GM12878 (cell line): ENCODE measurements around the gene PPFIBP1. TPM values are rescaled to one million over a fixed set of nuclear protein-coding genes. Genes with fewer than 3 reads are reported as not detected.

Experiments used
- ATAC-seq: fragments of 200-7000 bp; cut with Tn5 transposase; 3 replicates; pipeline ENCODE4 v1.9.1; 2020; ENCODE audit warnings: mild to moderate bottlenecking, moderate library complexity
- BruUV-seq: library from RNA; stranded (reverse); fragments of 400-500 nt; replicated peaks from 2 replicates; lab custom pipeline; 2021; lab: Mats Ljungman, UMichigan
- CTCF ChIA-PET: fragments of 300-600 bp; sonication (Branson Sonifier 250); formaldehyde crosslinking; extraction: SDS; loops from one replicate; lab custom pipeline; 2021; ENCODE audit warnings: inconsistent platforms; lab: Yijun Ruan, JAX
- POLR2A ChIA-PET: fragments of 350-600 bp; formaldehyde crosslinking; extraction: SDS; loops from one replicate; lab custom pipeline; 2021; ENCODE audit warnings: inconsistent platforms; lab: Charles Lee
- RAD21 ChIA-PET: fragments of 300-600 bp; sonication (Branson Sonifier 250); formaldehyde crosslinking; loops from one replicate; lab custom pipeline; 2023; ENCODE audit warnings: antibody characterized with exemption; ENCODE audit not compliant: unreplicated experiment; lab: Charles Lee
- SMC1A ChIA-PET: fragments of 300-600 bp; sonication (Branson Sonifier 250); formaldehyde crosslinking; loops from one replicate; lab custom pipeline; 2023; ENCODE audit not compliant: unreplicated experiment, uncharacterized antibody; lab: Charles Lee
- DNase-seq: peaks from one replicate; pipeline ENCODE4 v3.0.0-alpha.2; 2011; ENCODE audit warnings: low read depth, low spot score
- FAIRE-seq: peaks from 3 replicates; lab custom pipeline; 2011; peaks lifted over from hg19 to GRCh38; lab: Jason Lieb, UNC
- H2AFZ ChIP-seq: 2 replicates; pipeline ENCODE4 v1.6.0; 2011; ENCODE audit warnings: low read depth, low read length, control low read depth; ENCODE audit not compliant: control insufficient read depth
- H3K27ac ChIP-seq: 2 replicates; pipeline ENCODE4 v1.5.1; 2011; ENCODE audit warnings: control low read depth; ENCODE audit not compliant: control insufficient read depth, insufficient read depth
- H3K27me3 ChIP-seq, 2 experiments: replicated peaks in 1 of 2; 2 replicates each; pipeline versions ENCODE4 v1.6.0 to v1.6.1; 2011; ENCODE audit warnings: low read length in 1 of 2; ENCODE audit not compliant: control insufficient read depth in 2 of 2, insufficient read depth in 2 of 2
- H3K36me3 ChIP-seq, 2 experiments: 2 replicates each; pipeline ENCODE4 v1.5.1; 2011; ENCODE audit warnings: low read length in 1 of 2; ENCODE audit not compliant: control insufficient read depth in 2 of 2, insufficient read depth in 2 of 2
- H3K4me1 ChIP-seq: 2 replicates; pipeline ENCODE4 v1.6.1; 2011; ENCODE audit warnings: mild to moderate bottlenecking, low read length, moderate library complexity, mixed read lengths; ENCODE audit not compliant: control insufficient read depth, insufficient read depth
- H3K4me2 ChIP-seq: 2 replicates; pipeline ENCODE4 v1.6.0; 2011; ENCODE audit warnings: control low read depth; ENCODE audit not compliant: control insufficient read depth, insufficient read depth
- H3K4me3 ChIP-seq: fragments of 200-600 bp; sonication (generic); 2 replicates; pipeline ENCODE4 v1.5.1; 2016
- H3K79me2 ChIP-seq: 2 replicates; pipeline ENCODE4 v1.6.0; 2011; ENCODE audit warnings: low read length; ENCODE audit not compliant: control insufficient read depth, insufficient read depth
- H3K9ac ChIP-seq: 2 replicates; pipeline ENCODE4 v1.8.0; 2011; ENCODE audit warnings: low read length, control low read depth, mixed read lengths; ENCODE audit not compliant: control insufficient read depth, insufficient read depth
- H3K9me3 ChIP-seq: replicated peaks from 3 replicates; pipeline ENCODE4 v1.5.1; 2011; ENCODE audit warnings: mild to moderate bottlenecking, low read length; ENCODE audit not compliant: control insufficient read depth, insufficient read depth
- H4K20me1 ChIP-seq: 2 replicates; pipeline ENCODE4 v1.6.0; 2011; ENCODE audit not compliant: control insufficient read depth, insufficient read depth
- CTCF ChIP-seq, 3 experiments: IDR thresholded peaks in 2 of 3; conservative IDR thresholded peaks in 1 of 3; 2 replicates each; pipeline ENCODE4 v1.5.1; 2011; ENCODE audit warnings: low read depth in 3 of 3, low read length in 3 of 3, mild to moderate bottlenecking in 3 of 3, control low read depth in 2 of 3, moderate library complexity in 2 of 3, inconsistent platforms in 1 of 3, mixed read lengths in 1 of 3; ENCODE audit not compliant: control insufficient read depth in 2 of 3, insufficient read depth in 1 of 3; ENCODE audit errors: extremely low read depth in 1 of 3
- RCOR1 ChIP-seq: conservative IDR thresholded peaks from 2 replicates; pipeline ENCODE4 v1.6.1; 2012; ENCODE audit warnings: low read depth, low read length, improper control_type of control experiment
- SPI1 ChIP-seq: IDR thresholded peaks from 2 replicates; pipeline ENCODE4 v1.6.1; 2011; ENCODE audit warnings: low read depth, mild to moderate bottlenecking, low read length, moderate library complexity, borderline replicate concordance; ENCODE audit not compliant: insufficient read depth
- WGBS: methylation state at CpG from one replicate; pipeline ENCODE4 v1.1.6; 2016; ENCODE audit warnings: low lambda C conversion rate; ENCODE audit not compliant: insufficient replicate concordance, insufficient coverage; ENCODE audit errors: missing lambda C conversion rate; 5-methylcytosine and 5-hydroxymethylcytosine counted together
- in situ Hi-C: fragments of 300-500 bp; cut with MboI; formaldehyde crosslinking; loops from 9 replicates; pipeline ENCODE4 v1.14.3; 2018; ENCODE audit warnings: mixed read lengths
- intact Hi-C: fragments of 100-400 bp; cut with micrococcal nuclease; formaldehyde crosslinking; loops from one replicate; pipeline ENCODE4 v1.14.2; 2022; ENCODE audit not compliant: unreplicated experiment
- polyA plus RNA-seq, 11 experiments: library from polyadenylated mRNA; depleted of rRNA in 4 of 11; unstranded in 6 of 11; stranded (reverse) in 5 of 11; fragments of >200 nt; fragmentation: Nextera tagmentation in 4 of 11; fragmentation: Illumina TruSeq in 1 of 11; extraction: Ambion mirVana in 4 of 11; extraction: Trizol in 1 of 11; gene quantifications; 1 replicate in 1 of 11; 2 replicates in 10 of 11; pipeline versions ENCODE4 v1.2.1 to v1.2.3, GENCODE V29; 2011 to 2016; ENCODE audit warnings: inconsistent platforms in 2 of 11, missing spikeins in 2 of 11, low read depth in 1 of 11
- total RNA-seq, 4 experiments: library from RNA; depleted of rRNA in 3 of 4; stranded (reverse); fragments of >200 nt in 3 of 4; fragmentation: Illumina TruSeq in 1 of 4; extraction: Trizol in 1 of 4; gene quantifications; 2 replicates each; pipeline versions ENCODE4 v1.2.1 to v1.2.3, GENCODE V29; 2013 to 2021

PPFIBP1 gene
- total and polyA plus RNA-seq, 10 of the 15 experiments (the other 5 are each of a cell fraction or from before 2014, with no cell fraction given): 0.47 to 7.8 (median 3.6) TPM

DNA sequence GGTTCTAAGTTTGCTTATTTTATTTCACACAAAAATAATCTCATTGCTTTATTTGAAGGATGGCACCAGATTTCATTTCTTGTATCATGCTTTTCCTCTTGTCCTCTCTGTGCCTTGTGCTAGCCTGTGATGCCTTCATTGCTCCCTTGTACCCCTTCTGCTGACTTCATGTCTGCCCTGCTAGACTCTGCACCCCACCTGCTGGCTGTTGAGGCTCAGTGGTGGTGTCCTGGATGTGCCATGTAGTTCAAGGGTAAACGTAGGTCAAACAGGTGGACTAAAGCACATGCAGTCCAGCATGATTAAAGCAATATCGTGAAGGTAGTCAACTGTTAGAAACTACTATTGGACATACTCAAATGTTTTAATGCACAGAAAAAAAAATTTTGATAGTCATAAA lies 208.3 kb downstream of the PPFIBP1 start:
- H3K9me3 ChIP-seq: no peaks in the 10 kb centered on the region
- H2AFZ ChIP-seq: no peak overlapping the region
- CTCF ChIA-PET: interaction anchor here (0.6 to 7.4 kb wide), 20 partner anchors 13 to 1889 kb away, joined by 3 to 122 read pairs (median 4); no protein-coding TSS in a partner anchor
- DNase-seq: no peak
- H3K27ac ChIP-seq: no peak overlapping the region
- no peaks in the 10 kb centered on the region for H4K20me1 ChIP-seq
- H3K79me2 ChIP-seq: no peaks in the 10 kb centered on the region; the same call in 1 of the 2 replicates
- intact Hi-C loops (loop anchor here (2.0 kb wide), 1 partner anchor 1141 kb away; no protein-coding TSS in a partner anchor), in situ Hi-C loops (loop anchor here (5.0 kb wide), 2 partner anchors 210 to 1145 kb away; no protein-coding TSS in a partner anchor)
- H3K9ac ChIP-seq: no peak overlapping the region
- H3K4me1 ChIP-seq: no peaks in the 10 kb centered on the region
- ATAC-seq: peak; percentile 73
- FAIRE-seq: no peak
- no peaks in the 10 kb centered on the region for H3K27me3 ChIP-seq
- BruUV-seq: no TSS peak
- RAD21 ChIA-PET: interaction anchor here (0.6 to 3.4 kb wide), 9 partner anchors 48 to 433 kb away, joined by 3 to 43 read pairs (median 3); partner anchors contain the start of genes KLHL42 and MANSC4
- H3K4me3 ChIP-seq: no peak overlapping the region
- peaks cover 5 to 10% of the 10 kb centered on the region in 2 experiments; a peak in 3 of 4 replicates for H3K36me3 ChIP-seq
- no peak overlapping the region for H3K4me2 ChIP-seq
- SMC1A ChIA-PET: interaction anchor here (1.1 to 6.6 kb wide), 9 partner anchors 7 to 1140 kb away, joined by 3 to 70 read pairs (median 4); no protein-coding TSS in a partner anchor
- TF ChIP-seq RCOR1 (no peak), CTCF (IDR thresholded peaks at IDR 0.05 in 2 of 3, conservative IDR thresholded peaks at IDR 0.05 in 1 of 3; ENCODE audit: control insufficient read depth in 2 of 3, extremely low read depth in 1 of 3, insufficient read depth in 1 of 3, low read depth in 3 of 3, low read length in 3 of 3) (peak in 2 of 3 experiments; percentile 25 to 32; a peak in 2 of 6 replicates), SPI1 (no peak)
- POLR2A ChIA-PET: no interaction called here
- WGBS: 50% methylated on average over 2 of the region's 2 CpGs
